Neuronal stem cell (in vitro differentiated cells): Measurements from ENCODE around the gene FAM222B.
A peak's percentile ranks its signal among the peaks of the same experiment; 100 is the strongest.
"Not testable (repeated sequence)": the region's sequence is repeated elsewhere in the genome, so short reads cannot be mapped to it uniquely, and the experiment has no call there.

Experiments used
- DNase-seq: peaks from one replicate; pipeline ENCODE4 v3.0.0-alpha.2; 2013; ENCODE audit warnings: low spot score
- H2AFZ ChIP-seq: one replicate; pipeline ENCODE4 v1.6.1; 2013; ENCODE audit warnings: mild to moderate bottlenecking, low read length, inconsistent platforms
- H2AK5ac ChIP-seq: 2 replicates; pipeline ENCODE4 v1.6.1; 2013; ENCODE audit warnings: low read depth, mild to moderate bottlenecking, inconsistent platforms, low read length, moderate library complexity, mixed read lengths
- H2BK120ac ChIP-seq: 2 replicates; pipeline ENCODE4 v1.6.1; 2013; ENCODE audit warnings: low read depth, mild to moderate bottlenecking, inconsistent platforms, low read length, moderate library complexity, mixed read lengths
- H2BK12ac ChIP-seq: one replicate; pipeline ENCODE4 v1.6.1; 2013; ENCODE audit warnings: low read length, inconsistent platforms
- H2BK15ac ChIP-seq: 2 replicates; pipeline ENCODE4 v1.6.1; 2013; ENCODE audit warnings: mild to moderate bottlenecking, low read length, inconsistent platforms, mixed read lengths
- H2BK5ac ChIP-seq: one replicate; pipeline ENCODE4 v1.6.1; 2013; ENCODE audit warnings: inconsistent platforms, mild to moderate bottlenecking, low read length, moderate library complexity
- H3K14ac ChIP-seq: one replicate; pipeline ENCODE4 v1.6.1; 2013; ENCODE audit warnings: low read length, inconsistent platforms
- H3K18ac ChIP-seq: 2 replicates; pipeline ENCODE4 v1.6.1; 2013; ENCODE audit warnings: low read length, inconsistent platforms
- H3K23ac ChIP-seq: 2 replicates; pipeline ENCODE4 v1.6.1; 2013; ENCODE audit warnings: low read depth, mild to moderate bottlenecking, mixed read lengths, low read length, inconsistent platforms; ENCODE audit not compliant: poor library complexity
- H3K27ac ChIP-seq: replicated peaks from 3 replicates; pipeline ENCODE4 v1.5.1; 2013; ENCODE audit warnings: low read length, inconsistent platforms
- H3K27me3 ChIP-seq, 3 experiments: 2 replicates each; pipeline ENCODE4 v1.6.1; 2013; ENCODE audit warnings: low read length in 3 of 3, mild to moderate bottlenecking in 2 of 3, inconsistent platforms in 1 of 3, low read depth in 1 of 3, mixed read lengths in 1 of 3, moderate library complexity in 1 of 3; ENCODE audit not compliant: control insufficient read depth in 3 of 3, insufficient read depth in 3 of 3
- H3K36me3 ChIP-seq, 2 donors: replicated peaks in 1 of 2; 2 replicates each; pipeline ENCODE4 v1.6.1; 2013; ENCODE audit warnings: low read length in 2 of 2; ENCODE audit not compliant: control insufficient read depth in 2 of 2, insufficient read depth in 2 of 2
- H3K4ac ChIP-seq: 2 replicates; pipeline ENCODE4 v1.6.1; 2013; ENCODE audit warnings: inconsistent platforms, mild to moderate bottlenecking, low read length, moderate library complexity
- H3K4me1 ChIP-seq, 2 donors: 1 replicate in 1 of 2; 2 replicates in 1 of 2; pipeline ENCODE4 v1.6.1; 2013; ENCODE audit warnings: low read length in 2 of 2, low read depth in 1 of 2; ENCODE audit not compliant: control insufficient read depth in 2 of 2, insufficient read depth in 1 of 2
- H3K4me2 ChIP-seq: one replicate; pipeline ENCODE4 v1.6.1; 2013; ENCODE audit warnings: mild to moderate bottlenecking, low read length, inconsistent platforms; ENCODE audit not compliant: insufficient read depth, poor library complexity, severe bottlenecking
- H3K4me3 ChIP-seq, 2 donors: 2 replicates each; pipeline ENCODE4 v1.5.1; 2013; ENCODE audit warnings: low read length in 2 of 2, mild to moderate bottlenecking in 2 of 2, inconsistent platforms in 1 of 2, moderate library complexity in 1 of 2
- H3K79me1 ChIP-seq: one replicate; pipeline ENCODE4 v1.6.1; 2013; ENCODE audit warnings: low read depth, mild to moderate bottlenecking, inconsistent platforms, low read length, moderate library complexity
- H3K9ac ChIP-seq: one replicate; pipeline ENCODE4 v1.6.1; 2013; ENCODE audit warnings: mild to moderate bottlenecking, low read depth, low read length, inconsistent platforms; ENCODE audit not compliant: poor library complexity
- H3K9me3 ChIP-seq, 2 donors: replicated peaks in 1 of 2; 2 replicates each; pipeline versions ENCODE3 to v1.6.1; 2013; ENCODE audit warnings: low read length in 2 of 2, mild to moderate bottlenecking in 2 of 2, inconsistent platforms in 1 of 2, low read depth in 1 of 2, mixed read lengths in 1 of 2, moderate library complexity in 1 of 2; ENCODE audit not compliant: control insufficient read depth in 2 of 2, insufficient read depth in 1 of 2
- H4K8ac ChIP-seq: one replicate; pipeline ENCODE4 v1.6.1; 2013; ENCODE audit warnings: low read depth, mild to moderate bottlenecking, inconsistent platforms, low read length, moderate library complexity
- H4K91ac ChIP-seq: one replicate; pipeline ENCODE4 v1.6.1; 2013; ENCODE audit warnings: low read length, low read depth, mild to moderate bottlenecking, inconsistent platforms; ENCODE audit not compliant: poor library complexity
- WGBS, 2 donors: extraction: QIAGEN DNeasy Blood & Tissue Kit; methylation state at CpG; one replicate each; pipeline ENCODE4 v1.1.7; 2013; ENCODE audit warnings: missing lambda C conversion rate in 2 of 2, mixed read lengths in 1 of 2; ENCODE audit not compliant: insufficient read length in 2 of 2, insufficient replicate concordance in 1 of 2; ENCODE audit errors: extremely low coverage in 2 of 2; 5-methylcytosine and 5-hydroxymethylcytosine counted together

FAM222B gene

DNA sequence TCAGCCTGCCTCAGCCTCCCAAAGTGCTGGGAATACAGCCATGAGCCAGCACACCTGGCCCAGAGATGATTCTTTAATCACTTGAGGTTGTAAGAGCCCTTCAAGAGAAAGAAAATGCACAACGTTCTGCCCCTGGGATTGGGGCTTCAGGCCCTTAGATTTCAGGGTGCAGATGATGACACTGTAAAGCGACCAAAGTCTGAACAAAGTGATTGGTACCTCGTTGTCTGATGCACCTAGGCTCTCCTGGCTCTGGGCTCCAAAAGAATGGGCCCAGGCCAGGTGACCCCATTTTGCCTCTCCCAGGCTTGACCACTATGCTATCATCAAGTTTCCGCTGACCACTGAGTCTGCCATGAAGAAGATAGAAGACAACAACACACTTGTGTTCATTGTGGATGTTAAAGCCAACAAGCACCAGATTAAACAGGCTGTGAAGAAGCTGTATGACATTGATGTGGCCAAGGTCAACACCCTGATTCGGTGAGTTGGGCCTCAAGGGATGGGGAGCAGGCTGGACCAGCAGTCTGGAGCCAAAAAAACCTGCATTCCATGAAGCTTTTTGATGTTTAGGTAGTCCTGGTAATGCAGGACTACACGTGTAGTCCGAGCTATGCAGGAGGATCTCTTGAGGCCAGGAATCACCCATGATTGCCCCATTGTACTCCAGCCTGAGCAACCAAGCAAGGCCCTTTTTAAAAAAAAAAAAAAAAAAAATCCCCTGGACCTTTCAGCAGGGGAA, 120.0 kb downstream of the FAM222B start:
- H2BK15ac ChIP-seq: no peak overlapping the region
- H3K4me3 ChIP-seq: no peak overlapping the region
- no peak overlapping the region for H3K27ac ChIP-seq

DNA sequence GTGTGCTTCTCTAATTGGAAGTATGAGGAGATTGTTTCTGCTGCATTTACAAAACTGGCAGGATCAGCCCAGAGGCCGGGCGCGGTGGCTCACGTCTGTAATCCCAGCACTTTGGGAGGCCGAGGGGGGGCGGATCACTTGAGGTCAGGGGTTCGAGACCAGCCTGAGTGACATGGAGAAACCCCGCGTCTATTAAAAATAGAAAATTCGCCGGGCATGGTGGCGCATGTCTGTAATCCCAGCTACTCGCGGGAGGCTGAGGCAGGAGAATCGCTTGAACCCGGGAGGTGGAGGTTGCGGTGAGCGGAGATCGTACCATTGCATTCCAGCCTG, 121.6 kb downstream of the FAM222B start:
- H4K91ac ChIP-seq, H2BK15ac ChIP-seq, H3K9me3 ChIP-seq, H3K23ac ChIP-seq, H3K9ac ChIP-seq, H4K8ac ChIP-seq, H2BK12ac ChIP-seq, H3K14ac ChIP-seq, H3K4ac ChIP-seq, H3K27ac ChIP-seq, H2BK5ac ChIP-seq, H2AK5ac ChIP-seq, H3K27me3 ChIP-seq, H3K18ac ChIP-seq, DNase-seq, H2BK120ac ChIP-seq, H2AFZ ChIP-seq: not testable (repeated sequence)
- Histone ChIP-seq H3K4me3 (peak overlapping the region; percentile 83 to 96), H3K36me3 (peaks cover 31 to 58% of the 10 kb centered on the region in 2 donors), H3K4me1 (peaks cover 36 to 38% of the 10 kb centered on the region in 2 donors), H3K79me1 (peaks cover 10% of the 10 kb centered on the region), H3K4me2 (peak overlapping the region; percentile 60)
- no CpG with 5 or more reads among the region's 19 CpGs for WGBS, 2 donors

More for the DNA sequence above, 120.0 kb downstream of the FAM222B start:
- Histone ChIP-seq H2BK12ac (no peak overlapping the region), H4K91ac (no peak overlapping the region), H3K27me3 (no peaks in the 10 kb centered on the region), H2BK5ac (no peak overlapping the region), H3K79me1 (peaks cover 9% of the 10 kb centered on the region), H2BK120ac (no peak overlapping the region), H2AK5ac (no peak overlapping the region), H3K14ac (no peak overlapping the region), H3K9me3 (peaks cover 0 to 1% of the 10 kb centered on the region in 2 donors), H3K18ac (no peak overlapping the region), H3K36me3 (peaks cover 31 to 52% of the 10 kb centered on the region in 2 donors), H3K4me2 (no peak overlapping the region), H3K23ac (no peak overlapping the region), H2AFZ (no peak overlapping the region), H3K9ac (peak overlapping the region; percentile 13), H3K4ac (no peak overlapping the region), H4K8ac (no peak overlapping the region), H3K4me1 (peaks cover 29 to 35% of the 10 kb centered on the region in 2 donors)
- no CpG with 5 or more reads among the region's 7 CpGs for WGBS, 2 donors
- DNase-seq: no peak

DNA sequence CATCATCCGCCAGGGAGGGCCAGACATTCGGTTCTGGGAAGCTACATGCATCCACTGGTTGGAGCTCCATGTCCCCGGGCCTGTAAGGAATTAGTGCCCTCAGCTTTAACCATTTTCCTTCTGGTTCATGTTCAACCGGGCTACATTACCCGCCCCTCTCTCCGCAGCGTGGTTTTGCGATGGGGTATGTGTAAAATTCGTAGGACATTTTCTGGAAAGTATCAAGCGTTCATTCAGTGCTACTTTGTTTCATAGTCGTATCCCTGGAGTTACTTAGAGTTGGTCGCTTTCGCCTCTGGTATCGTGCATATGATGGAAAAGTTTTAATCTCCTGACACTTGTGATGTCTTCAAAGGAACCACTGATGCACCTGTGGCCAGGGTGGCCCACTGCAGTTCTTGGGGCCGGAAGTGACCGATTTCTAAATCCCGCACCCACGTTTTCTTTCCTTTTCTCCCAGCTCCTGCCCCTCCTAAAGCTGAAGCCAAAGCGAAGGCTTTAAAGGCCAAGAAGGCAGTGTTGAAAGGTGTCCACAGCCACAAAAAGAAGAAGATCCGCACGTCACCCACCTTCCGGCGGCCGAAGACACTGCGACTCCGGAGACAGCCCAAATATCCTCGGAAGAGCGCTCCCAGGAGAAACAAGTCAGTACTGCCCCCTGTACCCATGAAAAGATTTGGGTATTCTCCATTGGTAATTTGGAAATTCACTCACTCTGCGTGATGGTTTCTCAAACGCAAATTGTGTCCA, 122.2 kb downstream of the FAM222B start:
- peak overlapping the region; percentile 92 for H3K9ac ChIP-seq
- H3K27ac ChIP-seq: no peak overlapping the region
- H2BK120ac ChIP-seq: no peak overlapping the region
- H4K8ac ChIP-seq: no peak overlapping the region
- peak overlapping the region; percentile 68 for H2AK5ac ChIP-seq
- H2BK15ac ChIP-seq: no peak overlapping the region
- no peak overlapping the region for H3K4ac ChIP-seq
- H3K79me1 ChIP-seq: peaks cover 10% of the 10 kb centered on the region
- H3K18ac ChIP-seq: peak overlapping the region; percentile 94
- H3K4me1 ChIP-seq: peaks cover 36 to 44% of the 10 kb centered on the region in 2 donors
- peak overlapping the region; percentile 56 for H2AFZ ChIP-seq
- WGBS, 2 donors: no CpG with 5 or more reads among the region's 30 CpGs
- peak overlapping the region; percentile 13 for H2BK5ac ChIP-seq
- H3K14ac ChIP-seq: no peak overlapping the region
- no peak overlapping the region for H2BK12ac ChIP-seq
- no peak for DNase-seq
- no peaks in the 10 kb centered on the region for H3K27me3 ChIP-seq
- peak overlapping the region; percentile 82 for H4K91ac ChIP-seq
- peak overlapping the region; percentile 82 for H3K23ac ChIP-seq
- H3K36me3 ChIP-seq: peaks cover 33 to 63% of the 10 kb centered on the region in 2 donors
- H3K4me3 ChIP-seq: peak overlapping the region; percentile 83 to 96
- H3K4me2 ChIP-seq: peak overlapping the region; percentile 60
- peaks cover 0 to 1% of the 10 kb centered on the region in 2 donors for H3K9me3 ChIP-seq

DNA sequence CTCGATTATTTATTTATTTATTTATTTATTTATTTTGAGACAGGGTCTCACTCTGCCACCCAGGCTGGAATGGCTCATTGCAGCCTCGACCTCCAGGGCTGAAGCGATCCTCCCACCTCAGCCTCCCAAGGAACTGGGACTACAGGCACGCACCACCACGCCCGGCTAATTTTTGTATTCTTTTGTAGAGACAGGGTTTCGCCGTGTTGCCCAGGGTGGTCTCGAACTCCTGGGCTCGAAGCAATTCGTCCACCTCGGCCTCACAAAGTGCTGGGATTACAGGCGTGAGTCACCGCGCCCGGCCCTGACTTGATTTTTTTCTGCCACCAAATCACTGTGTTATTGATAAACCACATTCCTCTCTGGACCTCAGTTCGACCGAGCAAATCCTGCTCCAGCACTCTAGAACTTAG, 123.6 kb downstream of the FAM222B start:
- peak overlapping the region; percentile 56 to 89 for H3K4me3 ChIP-seq
- no CpG with 5 or more reads among the region's 18 CpGs for WGBS, 2 donors
- no peak for DNase-seq

More for the DNA sequence above, 123.6 kb downstream of the FAM222B start:
- Histone ChIP-seq H3K9me3 (no peaks in the 10 kb centered on the region), H2BK12ac (no peak overlapping the region), H3K9ac (no peak overlapping the region), H3K36me3 (peaks cover 37 to 63% of the 10 kb centered on the region in 2 donors), H2AFZ (peak overlapping the region; percentile 57), H3K27me3 (no peaks in the 10 kb centered on the region), H3K18ac (peak overlapping the region; percentile 68), H3K79me1 (peaks cover 10% of the 10 kb centered on the region), H3K4ac (no peak overlapping the region), H3K23ac (no peak overlapping the region), H2BK5ac (no peak overlapping the region), H3K4me1 (peaks cover 23 to 33% of the 10 kb centered on the region in 2 donors), H4K91ac (no peak overlapping the region), H4K8ac (no peak overlapping the region), H3K27ac (peak overlapping the region; percentile 80), H3K4me2 (peak overlapping the region; percentile 51), H2AK5ac (no peak overlapping the region), H2BK15ac (no peak overlapping the region), H2BK120ac (no peak overlapping the region), H3K14ac (no peak overlapping the region)
